HG03575 (cell line): ENCODE data around the gene NAPSA.

Experiments used
- ATAC-seq: cut with Tn5 transposase; IDR thresholded peaks from one replicate; pipeline ENCODE4 v1.9.1; 2021; ENCODE audit not compliant: unreplicated experiment, insufficient number of reproducible peaks, low FRiP score; ENCODE audit errors: extremely low read depth

NAPSA gene

DNA sequence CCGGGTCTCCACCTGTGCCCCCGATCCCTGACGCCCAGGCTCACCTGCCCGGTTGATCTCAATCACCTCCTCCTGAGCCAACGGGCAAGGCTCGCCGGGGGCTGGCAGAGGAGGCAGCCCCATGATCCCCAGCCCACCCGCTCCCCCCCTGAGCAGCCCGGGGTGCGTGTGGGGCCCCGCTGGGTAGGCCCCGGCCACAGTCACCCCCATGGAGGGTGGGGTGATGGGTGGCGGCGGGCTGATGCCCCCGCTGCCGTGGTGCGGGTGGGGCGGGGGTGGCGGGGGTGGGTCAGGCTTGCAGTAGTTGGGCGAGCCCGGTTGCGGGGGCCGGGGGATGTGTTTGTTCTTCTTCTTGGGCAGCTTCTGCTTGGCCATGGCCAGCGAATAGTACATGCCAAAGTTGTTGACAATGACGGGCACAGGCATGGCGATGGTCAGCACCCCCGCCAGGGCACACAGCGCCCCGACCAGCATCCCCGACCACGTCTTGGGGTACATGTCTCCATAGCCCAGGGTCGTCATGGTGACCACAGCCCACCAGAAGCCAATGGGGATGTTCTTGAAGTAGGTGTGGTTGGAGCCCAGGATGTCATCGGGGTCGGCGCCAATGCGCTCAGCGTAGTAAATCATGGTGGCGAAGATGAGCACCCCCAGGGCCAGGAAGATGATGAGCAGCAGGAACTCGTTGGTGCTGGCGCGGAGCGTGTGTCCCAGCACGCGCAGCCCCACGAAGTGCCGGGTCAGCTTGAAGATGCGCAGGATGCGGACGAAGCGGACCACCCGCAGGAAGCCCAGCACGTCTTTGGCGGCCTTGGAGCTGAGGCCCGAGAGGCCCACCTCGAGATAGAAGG is 42.3 kb downstream of the NAPSA start:
- no peak for ATAC-seq

GRCh38 chr19:50322234-50322633 is 43.2 kb downstream of the NAPSA start:
- ATAC-seq, result no peak

DNA sequence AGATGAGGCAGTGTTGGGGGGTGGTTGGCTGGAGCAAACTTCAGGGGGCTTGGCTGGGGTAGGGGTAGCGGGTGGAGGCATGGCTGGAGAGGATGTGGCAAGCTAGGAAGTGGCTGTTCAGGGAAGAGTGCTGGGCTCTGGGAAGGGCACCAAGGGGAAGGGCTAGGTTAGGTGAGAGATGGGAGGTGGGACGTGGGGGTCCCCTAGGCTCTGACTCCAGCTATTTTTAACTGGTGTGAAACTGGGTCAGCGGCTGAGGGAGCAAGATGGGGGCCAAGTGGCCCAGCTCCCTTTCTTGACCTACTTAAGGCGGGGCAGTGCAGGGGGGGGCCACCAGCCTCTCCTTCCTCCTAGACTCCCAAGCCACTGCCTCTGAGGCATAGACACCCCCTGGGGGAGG is 43.6 kb downstream of the NAPSA start:
- no peak for ATAC-seq

DNA sequence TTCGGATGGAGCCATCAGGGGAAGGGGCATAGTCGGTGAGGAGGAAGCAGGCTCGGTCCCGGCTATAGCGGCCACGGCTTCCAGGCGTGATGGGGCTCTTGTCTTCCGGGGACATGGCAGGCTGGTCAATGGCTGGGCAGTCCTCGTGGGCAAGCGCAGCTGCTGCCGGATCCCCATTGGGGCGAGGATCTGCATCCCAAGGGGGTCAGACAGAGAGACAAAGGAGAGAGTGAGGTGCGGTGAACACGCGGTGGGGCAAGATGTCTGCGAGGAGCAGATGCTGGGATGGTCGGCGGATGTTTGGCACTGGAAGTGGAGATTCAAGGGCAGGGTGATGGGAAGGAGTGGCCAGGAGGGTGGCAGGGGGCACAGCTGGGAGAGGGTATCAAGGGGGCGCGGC is 44.8 kb downstream of the NAPSA start:
- ATAC-seq, result no peak

DNA sequence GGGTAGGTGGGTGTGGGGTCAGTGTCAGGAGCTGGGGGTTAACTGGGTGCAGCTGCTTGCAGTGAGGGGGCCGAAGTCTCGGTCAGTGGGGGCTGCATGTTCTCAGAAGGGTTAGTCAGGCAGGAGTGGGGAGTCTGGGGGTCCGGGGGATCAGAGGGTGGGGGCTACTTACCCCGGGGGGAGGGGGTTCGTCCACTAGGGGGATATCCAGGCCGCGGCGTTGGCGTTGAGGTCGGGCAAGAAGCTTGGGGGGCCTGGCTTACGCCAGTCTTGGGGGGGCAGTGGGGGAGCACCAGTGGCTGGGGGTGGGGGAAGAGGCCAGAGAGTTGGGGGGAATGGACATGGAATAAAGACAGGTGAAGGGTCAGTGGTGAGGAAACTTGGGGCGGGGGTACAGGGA is 45.4 kb downstream of the NAPSA start:
- no peak for ATAC-seq

GRCh38 chr19:50319156-50319555 is 46.3 kb downstream of the NAPSA start:
- ATAC-seq, result no peak

DNA sequence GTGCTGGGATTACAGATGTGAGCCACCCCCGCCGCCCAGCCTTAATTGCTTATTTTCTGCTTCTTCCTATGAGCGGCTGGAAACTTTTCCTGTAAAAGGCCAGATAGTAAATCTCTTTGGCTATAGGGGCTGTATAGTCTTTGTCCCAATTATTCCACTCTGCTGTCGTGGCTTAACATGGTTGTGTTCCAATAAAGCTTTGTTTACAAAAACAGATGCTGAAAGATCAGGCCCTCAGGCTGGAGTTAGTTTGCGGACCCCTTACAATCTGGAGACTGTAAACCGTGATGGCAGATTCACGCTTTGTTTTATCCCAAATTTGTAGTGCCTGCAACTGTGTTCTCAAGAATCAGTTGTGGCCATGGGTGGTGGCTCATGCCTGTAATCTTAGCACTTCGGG is 47.0 kb downstream of the NAPSA start:
- no peak for ATAC-seq

DNA sequence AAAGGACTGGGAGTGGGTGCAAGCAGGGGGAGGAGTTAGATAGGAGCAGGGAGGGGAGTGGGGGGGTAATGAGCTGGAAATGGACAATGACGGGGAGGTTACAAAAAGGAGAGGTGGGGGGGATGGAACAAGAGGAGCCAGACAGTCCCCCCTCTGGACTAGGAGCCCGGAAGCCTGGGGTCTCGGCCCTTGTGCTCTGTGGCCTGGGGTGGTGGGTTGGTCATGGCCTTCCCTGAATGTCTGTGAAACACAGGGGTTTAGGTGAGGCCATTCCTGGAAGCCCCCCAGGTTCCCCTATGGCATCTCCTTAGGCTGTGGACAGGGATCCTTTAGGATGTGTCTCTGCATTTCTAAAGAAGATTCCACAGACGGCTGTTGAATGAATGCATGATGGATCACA is 48.3 kb downstream of the NAPSA start:
- no peak for ATAC-seq

GRCh38 chr19:50315773-50316448 is 49.5 kb downstream of the NAPSA start:
- no peak for ATAC-seq

- ATAC-seq, result no peak
Observed at GRCh38 chr19:50314724-50315708, 50.4 kb downstream of the NAPSA start.

GRCh38 chr19:50313812-50314536 is 51.5 kb downstream of the NAPSA start:
- ATAC-seq, result no peak

- no peak for ATAC-seq
Observed at GRCh38 chr19:50312967-50313811, 52.2 kb downstream of the NAPSA start.

DNA sequence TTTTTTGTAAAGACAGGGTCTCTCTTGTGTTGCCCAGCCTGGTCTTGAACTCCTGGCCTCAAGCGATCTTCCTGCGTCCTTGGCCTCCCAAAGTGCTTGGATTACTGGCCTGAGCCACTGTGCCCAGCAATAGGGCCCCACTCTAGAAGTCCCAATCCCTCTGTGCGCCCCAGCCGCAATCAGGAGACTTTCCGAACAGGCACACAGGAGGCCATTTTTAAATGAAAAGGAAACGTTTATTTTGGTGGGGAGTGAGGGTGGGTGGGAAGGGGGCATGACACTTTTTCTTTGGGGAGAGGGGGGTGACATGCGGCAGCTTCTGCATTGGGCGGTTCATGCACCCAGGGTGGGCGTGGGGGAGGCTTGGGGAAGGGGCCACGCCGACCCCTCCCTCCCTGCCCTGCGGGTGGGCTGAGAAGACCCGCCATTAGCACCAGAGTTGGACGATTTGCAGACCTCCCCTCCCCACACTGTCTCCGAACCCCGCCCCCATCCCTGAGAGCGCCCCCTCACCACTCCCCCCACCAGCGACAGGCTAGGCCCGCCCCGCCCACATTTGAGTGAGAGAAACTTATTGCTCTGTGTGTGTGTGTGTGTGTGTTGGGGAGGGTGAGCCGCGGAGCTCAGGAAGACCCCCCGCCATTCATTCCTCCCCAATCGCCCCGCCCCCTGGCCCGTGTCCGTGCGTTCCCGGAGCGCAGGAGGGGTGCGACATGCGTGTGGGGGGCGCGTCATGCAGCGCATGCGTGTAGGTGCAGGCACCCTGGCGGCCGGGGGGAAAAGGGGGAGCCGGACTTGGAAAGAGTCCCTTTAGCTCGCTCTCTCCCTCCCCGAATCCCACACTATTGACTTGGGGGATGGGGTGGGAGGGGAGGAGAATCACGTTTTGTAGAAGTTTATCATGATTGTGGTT is 53.5 kb downstream of the NAPSA start:
- no peak for ATAC-seq

GRCh38 chr19:50310759-50311465 is 54.5 kb downstream of the NAPSA start:
- no peak for ATAC-seq

GRCh38 chr19:50309396-50310125 is 55.9 kb downstream of the NAPSA start:
- no peak for ATAC-seq

DNA sequence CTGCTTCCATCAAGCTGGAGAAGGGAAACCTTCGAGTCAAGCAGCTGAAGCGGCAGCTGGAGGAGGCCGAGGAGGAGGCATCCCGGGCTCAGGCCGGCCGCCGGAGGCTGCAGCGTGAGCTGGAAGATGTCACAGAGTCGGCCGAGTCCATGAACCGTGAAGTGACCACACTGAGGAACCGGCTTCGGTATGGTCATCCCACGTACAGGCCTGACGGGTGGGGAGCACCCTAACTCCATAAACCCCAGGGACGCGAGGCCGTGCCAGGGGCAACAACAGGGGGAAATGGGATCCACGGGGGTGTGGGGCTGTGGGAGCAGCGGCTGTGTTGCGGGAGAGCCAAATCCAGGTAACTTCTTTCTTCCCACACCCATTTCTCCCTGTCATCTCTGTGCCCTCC is 56.4 kb downstream of the NAPSA start:
- no peak for ATAC-seq
